ENCODE measurements around the gene PIGT.

PIGT gene

GRCh38 chr20:45415822-45416637 lies at the start of gene PIGT:
PIGT (plus strand) TSS chr20:45416141; CDS start chr20:45416157, 16 bp downstream.
- DNase-seq, result peak; percentile 84

GRCh38 chr20:45366192-45366591 lies 49.7 kb upstream of the PIGT start:
- DNase-seq, result no peak

GRCh38 chr20:45366631-45367030 lies 49.3 kb upstream of the PIGT start:
- no peak for DNase-seq

GRCh38 chr20:45367126-45367525 lies 48.8 kb upstream of the PIGT start:
- no peak for DNase-seq

GRCh38 chr20:45368221-45368980 lies 47.5 kb upstream of the PIGT start:
- no peak for DNase-seq

- DNase-seq, result no peak
Observed at GRCh38 chr20:45370571-45371160, 45.3 kb upstream of the PIGT start.

- DNase-seq, result no peak
Observed at GRCh38 chr20:45372241-45372640, 43.7 kb upstream of the PIGT start.

- DNase-seq, result peak; percentile 64
Observed at GRCh38 chr20:45372646-45373352, 43.1 kb upstream of the PIGT start.

GRCh38 chr20:45373353-45374100 lies 42.4 kb upstream of the PIGT start:
- peak; percentile 92 for DNase-seq

GRCh38 chr20:45374101-45374467 lies 41.9 kb upstream of the PIGT start:
- DNase-seq, result no peak

GRCh38 chr20:45374966-45375365 lies 41.0 kb upstream of the PIGT start:
- DNase-seq, result no peak

GRCh38 chr20:45377269-45377668 lies 38.7 kb upstream of the PIGT start:
- DNase-seq, result no peak

- no peak for DNase-seq
Observed at GRCh38 chr20:45378191-45378590, 37.8 kb upstream of the PIGT start, which contains the start of gene TP53TG5. TP53TG5 (minus strand) TSS chr20:45378325; CDS start chr20:45378236, 89 bp downstream.

- DNase-seq, result no peak
Observed at GRCh38 chr20:45387274-45387673, 28.7 kb upstream of the PIGT start.

- no peak for DNase-seq
Observed at GRCh38 chr20:45390931-45391330, 25.0 kb upstream of the PIGT start.

- no peak for DNase-seq
Observed at GRCh38 chr20:45391559-45391958, 24.4 kb upstream of the PIGT start.

GRCh38 chr20:45392733-45393132 lies 23.2 kb upstream of the PIGT start:
- no peak for DNase-seq

- no peak for DNase-seq
Observed at GRCh38 chr20:45394221-45395113, 21.5 kb upstream of the PIGT start.

- DNase-seq, result no peak
Observed at GRCh38 chr20:45395114-45395415, 20.9 kb upstream of the PIGT start.

- DNase-seq, result no peak
Observed at GRCh38 chr20:45399018-45399417, 16.9 kb upstream of the PIGT start.

GRCh38 chr20:45400346-45401031 lies 15.5 kb upstream of the PIGT start:
- DNase-seq, result no peak

Data from NCI-H1105 (cell line).